Panc1 (cell line): ENCODE measurements around the gene RPL4. TPM values are rescaled to one million over a fixed set of nuclear protein-coding genes. Genes with fewer than 3 reads are reported as not detected.
"Not testable (repeated sequence)": the region's sequence is repeated elsewhere in the genome, so short reads cannot be mapped to it uniquely, and the experiment has no call there.

ENCODE experiments used
- ATAC-seq: fragments of 200-7000 bp; cut with Tn5 transposase; 2 replicates; pipeline ENCODE4 v1.9.1; 2020; ENCODE audit warnings: mild to moderate bottlenecking, moderate library complexity
- BruUV-seq: library from RNA; stranded (reverse); fragments of 400-500 nt; replicated peaks from 2 replicates; lab custom pipeline; 2021; lab: Mats Ljungman, UMichigan
- CTCF ChIA-PET: fragments of 300-600 bp; sonication (Branson Sonifier 250); formaldehyde crosslinking; loops from one replicate; lab custom pipeline; 2022; ENCODE audit warnings: antibody characterized with exemption; lab: Charles Lee
- POLR2A ChIA-PET: fragments of 300-600 bp; sonication (Branson Sonifier 250); formaldehyde crosslinking; loops from one replicate; lab custom pipeline; 2022; ENCODE audit warnings: antibody characterized with exemption; lab: Charles Lee
- DNase-seq: peaks from one replicate; pipeline ENCODE4 v3.0.0-alpha.2; 2010; ENCODE audit warnings: low read depth, low spot score
- H3K27ac ChIP-seq: 2 replicates; pipeline ENCODE4 v1.5.1; 2011; ENCODE audit warnings: mild to moderate bottlenecking, low read length, inconsistent platforms
- H3K27me3 ChIP-seq: fragments of 200-500 bp; sonication (Bioruptor generic); 2 replicates; pipeline ENCODE4 v1.6.0; 2014; ENCODE audit warnings: low read length, inconsistent platforms; ENCODE audit not compliant: control insufficient read depth, insufficient read depth
- H3K36me3 ChIP-seq: fragments of 200-500 bp; sonication (Bioruptor generic); 2 replicates; pipeline ENCODE4 v1.5.1; 2014; ENCODE audit warnings: inconsistent platforms, mild to moderate bottlenecking, low read length, moderate library complexity; ENCODE audit not compliant: control insufficient read depth, insufficient read depth
- H3K4me1 ChIP-seq: 2 replicates; pipeline ENCODE4 v1.5.1; 2011; ENCODE audit warnings: inconsistent platforms, mild to moderate bottlenecking, low read length, moderate library complexity; ENCODE audit not compliant: control insufficient read depth, insufficient read depth
- H3K4me3 ChIP-seq, 2 experiments: 2 replicates each; pipeline ENCODE4 v1.5.1; 2011 to 2012; ENCODE audit warnings: low read depth in 2 of 2, low read length in 2 of 2, mild to moderate bottlenecking in 2 of 2, inconsistent platforms in 1 of 2, moderate library complexity in 1 of 2
- H3K9me3 ChIP-seq: fragments of 200-500 bp; sonication (Bioruptor generic); 2 replicates; pipeline ENCODE4 v1.5.1; 2014; ENCODE audit warnings: low read depth, mild to moderate bottlenecking, inconsistent platforms, low read length, moderate library complexity; ENCODE audit not compliant: control insufficient read depth, insufficient read depth
- CTCF ChIP-seq: fragments of 450-650 bp; IDR thresholded peaks from 2 replicates; pipeline ENCODE4 v1.5.1; 2017; ENCODE audit warnings: mild to moderate bottlenecking
- POLR2AphosphoS5 ChIP-seq: IDR thresholded peaks from 2 replicates; pipeline ENCODE4 v1.6.1; 2012; ENCODE audit warnings: mild to moderate bottlenecking, low read depth, low read length, moderate library complexity
- REST ChIP-seq, 2 experiments: IDR thresholded peaks; 2 replicates each; pipeline ENCODE4 v1.6.1; 2011 to 2012; ENCODE audit warnings: low read depth in 2 of 2, control low read depth in 1 of 2, low read length in 1 of 2, mild to moderate bottlenecking in 1 of 2, moderate library complexity in 1 of 2; ENCODE audit not compliant: insufficient read depth in 1 of 2
- SIN3A ChIP-seq: IDR thresholded peaks from 2 replicates; pipeline ENCODE4 v1.6.1; 2012; ENCODE audit warnings: low read depth, mild to moderate bottlenecking, low read length, moderate library complexity, borderline replicate concordance; ENCODE audit not compliant: insufficient read depth
- TCF7L2 ChIP-seq: IDR thresholded peaks from 2 replicates; pipeline ENCODE4 v1.6.1; 2011; ENCODE audit warnings: mild to moderate bottlenecking, low read depth, low read length, inconsistent platforms
- in situ Hi-C: cut with HindIII; loops from 2 replicates; pipeline ENCODE4 v1.10.0; 2016; ENCODE audit warnings: low sequenced_read_pairs, low pct_unique_long_range_greater_than_20kb
- intact Hi-C: fragments of 100-400 bp; cut with micrococcal nuclease; formaldehyde crosslinking; loops from one replicate; pipeline ENCODE4 v1.10.0; 2022; ENCODE audit not compliant: unreplicated experiment
- total RNA-seq: library from RNA; stranded (reverse); gene quantifications from one replicate; pipeline ENCODE4 v1.2.1, GENCODE V29; 2021; ENCODE audit not compliant: unreplicated experiment

RPL4 gene
- total RNA-seq, 1 experiment from 2014 or later = 2,268 TPM

- ATAC-seq, H3K9me3 ChIP-seq, BruUV-seq, H3K27ac ChIP-seq, H3K4me3 ChIP-seq, in situ Hi-C loops, H3K27me3 ChIP-seq, DNase-seq, CTCF ChIA-PET, intact Hi-C loops, H3K4me1 ChIP-seq, H3K36me3 ChIP-seq: not testable (repeated sequence)
- POLR2A ChIA-PET = interaction anchor here (0.7 kb wide), 1 partner anchor 113 kb away, joined by 4 read pairs; no protein-coding TSS in a partner anchor
Observed at GRCh38 chr15:66461294-66461693, 43.4 kb downstream of the RPL4 start.

GRCh38 chr15:66459818-66460615 lies 44.6 kb downstream of the RPL4 start:
- CTCF ChIA-PET = no interaction called here
- intact Hi-C loops (no loop called here), in situ Hi-C loops (no loop called here)
- no peaks in the 10 kb centered on the region for H3K36me3 ChIP-seq
- H3K27ac ChIP-seq = no peak overlapping the region
- TF ChIP-seq REST (IDR thresholded peaks at IDR 0.05; ENCODE audit: insufficient read depth in 1 of 2, low read depth in 2 of 2, low read length in 1 of 2) (no peak), SIN3A (no peak), CTCF (no peak), POLR2AphosphoS5 (no peak), TCF7L2 (no peak)
- DNase-seq (no peak), ATAC-seq (no peak)
- POLR2A ChIA-PET = no interaction called here
- BruUV-seq = no TSS peak
- H3K27me3 ChIP-seq = no peaks in the 10 kb centered on the region
- H3K4me1 ChIP-seq = no peaks in the 10 kb centered on the region
- H3K4me3 ChIP-seq = no peak overlapping the region
- H3K9me3 ChIP-seq = no peaks in the 10 kb centered on the region

- H3K4me1 ChIP-seq = no peaks in the 10 kb centered on the region
- intact Hi-C loops (no loop called here), in situ Hi-C loops (no loop called here)
- ATAC-seq (no peak), DNase-seq (no peak)
- TF ChIP-seq TCF7L2 (no peak), SIN3A (no peak), REST (IDR thresholded peaks at IDR 0.05; ENCODE audit: insufficient read depth in 1 of 2, low read depth in 2 of 2, low read length in 1 of 2) (no peak), POLR2AphosphoS5 (no peak), CTCF (no peak)
- H3K27ac ChIP-seq = no peak overlapping the region
- H3K36me3 ChIP-seq = no peaks in the 10 kb centered on the region
- H3K4me3 ChIP-seq = no peak overlapping the region
- H3K27me3 ChIP-seq = no peaks in the 10 kb centered on the region
- BruUV-seq = no TSS peak
- ChIA-PET CTCF (no interaction called here), POLR2A (interaction anchor here (0.5 kb wide), 1 partner anchor 113 kb away, joined by 11 read pairs; no protein-coding TSS in a partner anchor)
- H3K9me3 ChIP-seq = no peaks in the 10 kb centered on the region
Observed at GRCh38 chr15:66456211-66456610, 48.4 kb downstream of the RPL4 start.
